ENCODE measurements around the gene MAPK4. TPM values are rescaled to one million over a fixed set of nuclear protein-coding genes. Genes with fewer than 3 reads are reported as not detected.

MAPK4 gene
- total and polyA plus RNA-seq, 2 of the 4 experiments (the other 2 are of a cell fraction), result not detected

DNA sequence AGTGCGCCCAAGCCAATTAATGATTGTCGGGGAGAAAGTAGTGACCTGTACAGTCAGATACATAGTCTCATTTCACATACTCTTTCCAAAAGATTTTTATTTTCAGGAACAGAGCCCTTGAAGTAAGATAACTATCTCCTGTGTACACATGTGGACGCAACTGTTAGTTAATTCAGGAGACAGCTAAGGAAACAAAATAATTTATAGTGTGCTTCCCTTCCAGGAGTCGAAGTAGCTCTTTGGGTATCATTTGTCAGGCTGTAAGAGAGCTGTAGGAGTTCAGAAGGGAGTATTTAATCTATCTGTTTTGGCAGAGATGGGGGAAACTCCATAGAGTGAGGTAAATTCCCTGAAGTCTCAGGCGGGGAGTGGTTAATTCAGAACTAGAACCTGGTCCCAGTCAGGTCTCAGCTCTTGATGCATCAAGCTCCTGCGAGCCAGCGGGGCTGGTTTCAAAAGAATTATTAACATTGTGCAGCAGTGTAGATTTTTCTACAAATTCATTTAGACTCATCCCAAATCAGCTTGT, 63.0 kb downstream of the MAPK4 start:
- Histone ChIP-seq H2AFZ (replicated peaks; ENCODE audit: low read length, poor library complexity) (no peak overlapping the region), H3K4ac (ENCODE audit: low read depth, low read length) (no peak overlapping the region), H4K20me1 (ENCODE audit: insufficient read depth, low read length) (no peaks in the 10 kb centered on the region), H3K23ac (ENCODE audit: low read depth, low read length) (no peak overlapping the region), H3K56ac (ENCODE audit: extremely low read depth, insufficient read depth, low read length) (no peak overlapping the region), H4K91ac (ENCODE audit: insufficient read depth, low read depth, low read length) (no peak overlapping the region), H3K9ac (ENCODE audit: low read depth, low read length) (no peak overlapping the region), H3K14ac (replicated peaks; ENCODE audit: low read depth, low read length) (no peak overlapping the region), H3K9me1 (ENCODE audit: insufficient read depth, low read length) (no peaks in the 10 kb centered on the region), H2BK15ac (ENCODE audit: low read depth, low read length) (no peak overlapping the region), H4K8ac (ENCODE audit: low read depth in 2 of 2, low read length in 2 of 2) (no peak overlapping the region), H2BK5ac (ENCODE audit: low read depth, low read length, poor library complexity, severe bottlenecking) (no peak overlapping the region), H3K27ac (ENCODE audit: insufficient read depth, low read length) (no peak overlapping the region), H2AK5ac (ENCODE audit: low read depth, low read length) (no peak overlapping the region), H2BK120ac (ENCODE audit: low read depth, low read length) (no peak overlapping the region), H3K4me3 (ENCODE audit: insufficient read depth, low read depth, low read length) (no peak overlapping the region), H3K18ac (ENCODE audit: low read depth, low read length) (no peak overlapping the region), H3K27me3 (ENCODE audit: control insufficient read depth, insufficient read depth, low read length) (no peaks in the 10 kb centered on the region), H3K36me3 (ENCODE audit: control insufficient read depth, insufficient read depth, low read length) (no peaks in the 10 kb centered on the region), H4K5ac (ENCODE audit: low read depth, low read length) (no peak overlapping the region), H3K4me2 (ENCODE audit: low read depth, low read length) (no peak overlapping the region), H2AK9ac (replicated peaks; ENCODE audit: low read depth, low read length, poor library complexity) (no peak overlapping the region), H2BK20ac (ENCODE audit: low read depth, low read length) (no peak overlapping the region), H3K9me3 (ENCODE audit: control insufficient read depth, insufficient read depth, low read length) (no peaks in the 10 kb centered on the region), H3K79me1 (ENCODE audit: low read depth in 1 of 2, low read length in 2 of 2) (no peaks in the 10 kb centered on the region), H3K4me1 (ENCODE audit: control insufficient read depth, insufficient read depth, low read length) (no peaks in the 10 kb centered on the region)
- in situ Hi-C loops (cut with MboI; ENCODE audit: low sequenced_read_pairs), result no loop called here
- CTCF ChIA-PET, result no interaction called here
- POLR2A ChIA-PET (ENCODE audit: unreplicated experiment), result no interaction called here
- TF ChIP-seq POLR2A (IDR thresholded peaks at IDR 0.05; ENCODE audit: low read depth, low read length) (no peak), RAD21 (IDR thresholded peaks at IDR 0.05; ENCODE audit: low read length) (no peak), SMC3 (IDR thresholded peaks at IDR 0.05; ENCODE audit: low read depth, low read length) (no peak), RCOR1 (IDR thresholded peaks at IDR 0.05; ENCODE audit: insufficient replicate concordance, low read length) (no peak), FOS (IDR thresholded peaks at IDR 0.05; ENCODE audit: low read depth, low read length) (no peak), MAZ (IDR thresholded peaks at IDR 0.05; ENCODE audit: borderline replicate concordance, low read depth, low read length) (no peak), BHLHE40 (IDR thresholded peaks at IDR 0.05; ENCODE audit: low read depth, low read length) (no peak), MXI1 (IDR thresholded peaks at IDR 0.05; ENCODE audit: borderline replicate concordance, low read depth, low read length) (no peak)
- TF ChIP-seq, protein P1, sequence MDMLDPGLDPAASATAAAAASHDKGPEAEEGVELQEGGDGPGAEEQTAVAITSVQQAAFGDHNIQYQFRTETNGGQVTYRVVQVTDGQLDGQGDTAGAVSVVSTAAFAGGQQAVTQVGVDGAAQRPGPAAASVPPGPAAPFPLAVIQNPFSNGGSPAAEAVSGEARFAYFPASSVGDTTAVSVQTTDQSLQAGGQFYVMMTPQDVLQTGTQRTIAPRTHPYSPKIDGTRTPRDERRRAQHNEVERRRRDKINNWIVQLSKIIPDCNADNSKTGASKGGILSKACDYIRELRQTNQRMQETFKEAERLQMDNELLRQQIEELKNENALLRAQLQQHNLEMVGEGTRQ (IDR thresholded peaks at IDR 0.05; ENCODE audit: low read depth, low read length), result no peak
- no peak for DNase-seq
- WGBS, 2 experiments (ENCODE audit: extremely low coverage in 2 of 2, insufficient read length in 1 of 2), result 67% methylated on average over 1 of the region's 7 CpGs; no CpG with 5 or more reads in 1 of the 2 experiments
- no peak for ATAC-seq (ENCODE audit: low read depth)
- dilution Hi-C loops (cut with HindIII; ENCODE audit: low sequenced_read_pairs, unreplicated experiment), result no loop called here
- BruUV-seq (replicated peaks), result no TSS peak
- intact Hi-C loops (cut with micrococcal nuclease), result no loop called here
